IgD-negative memory B cell (primary cell): ENCODE data around the gene UBLCP1. TPM values are rescaled to one million over a fixed set of nuclear protein-coding genes. Genes with fewer than 3 reads are reported as not detected.

Experiments used
- H3K27ac Mint-ChIP-seq, 3 donors: one replicate each; pipeline ENCODE4 v1.8.0; 2020 to 2022; ENCODE audit warnings: mild to moderate bottlenecking in 3 of 3, mixed read lengths in 3 of 3, moderate library complexity in 1 of 3
- H3K27me3 Mint-ChIP-seq: one replicate; pipeline ENCODE4 v1.8.0; 2021; ENCODE audit warnings: mixed read lengths
- H3K36me3 Mint-ChIP-seq: one replicate; pipeline ENCODE4 v1.8.0; 2020; ENCODE audit warnings: mild to moderate bottlenecking, mixed read lengths
- H3K4me1 Mint-ChIP-seq, 3 donors: one replicate each; pipeline ENCODE4 v1.8.0; 2020 to 2022; ENCODE audit warnings: mixed read lengths in 3 of 3, mild to moderate bottlenecking in 1 of 3
- H3K4me3 Mint-ChIP-seq, 4 donors: one replicate each; pipeline ENCODE4 v1.8.0; 2020 to 2022; ENCODE audit warnings: mild to moderate bottlenecking in 4 of 4, mixed read lengths in 4 of 4, moderate library complexity in 3 of 4
- H3K9me3 Mint-ChIP-seq, 3 donors: one replicate each; pipeline ENCODE4 v1.8.0; 2020 to 2021; ENCODE audit warnings: mixed read lengths in 3 of 3, mild to moderate bottlenecking in 1 of 3
- polyA plus RNA-seq: library from polyadenylated mRNA; unstranded; fragments of 300-500 nt; fragmentation: Illumina TruSeq; gene quantifications from one replicate; pipeline ENCODE4 v1.2.3, GENCODE V29; 2021

UBLCP1 gene
- polyA plus RNA-seq, 1 donor from 2014 or later: 45.1 TPM

DNA sequence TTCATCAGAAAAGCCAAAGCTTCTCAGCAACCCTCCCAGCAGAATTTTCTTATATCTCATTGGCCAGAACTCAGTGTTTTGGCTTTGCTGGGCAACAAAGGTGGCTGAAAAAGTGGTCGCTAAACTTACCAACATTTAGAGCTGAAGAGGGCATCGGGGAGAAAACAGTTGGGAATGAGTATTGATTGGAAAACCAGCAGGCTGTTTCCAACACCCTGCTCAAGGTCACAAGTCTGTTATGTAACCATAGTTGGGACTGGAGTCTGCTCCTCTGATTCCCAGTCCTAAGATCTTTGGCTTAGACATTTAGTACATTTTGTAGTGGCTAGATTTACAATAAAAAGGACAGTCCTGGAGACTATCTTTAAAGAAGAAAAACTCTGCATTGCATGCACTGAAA is 50.1 kb downstream of the UBLCP1 start:
- Mint-ChIP-seq H3K4me1 (peaks cover 9 to 14% (median 12%) of the 10 kb centered on the region in 3 donors), H3K36me3 (no peaks in the 10 kb centered on the region), H3K9me3 (no peaks in the 10 kb centered on the region), H3K27ac (peak overlapping the region in 1 of 3 donors; percentile 35), H3K27me3 (peaks cover 3% of the 10 kb centered on the region), H3K4me3 (no peak overlapping the region)

DNA sequence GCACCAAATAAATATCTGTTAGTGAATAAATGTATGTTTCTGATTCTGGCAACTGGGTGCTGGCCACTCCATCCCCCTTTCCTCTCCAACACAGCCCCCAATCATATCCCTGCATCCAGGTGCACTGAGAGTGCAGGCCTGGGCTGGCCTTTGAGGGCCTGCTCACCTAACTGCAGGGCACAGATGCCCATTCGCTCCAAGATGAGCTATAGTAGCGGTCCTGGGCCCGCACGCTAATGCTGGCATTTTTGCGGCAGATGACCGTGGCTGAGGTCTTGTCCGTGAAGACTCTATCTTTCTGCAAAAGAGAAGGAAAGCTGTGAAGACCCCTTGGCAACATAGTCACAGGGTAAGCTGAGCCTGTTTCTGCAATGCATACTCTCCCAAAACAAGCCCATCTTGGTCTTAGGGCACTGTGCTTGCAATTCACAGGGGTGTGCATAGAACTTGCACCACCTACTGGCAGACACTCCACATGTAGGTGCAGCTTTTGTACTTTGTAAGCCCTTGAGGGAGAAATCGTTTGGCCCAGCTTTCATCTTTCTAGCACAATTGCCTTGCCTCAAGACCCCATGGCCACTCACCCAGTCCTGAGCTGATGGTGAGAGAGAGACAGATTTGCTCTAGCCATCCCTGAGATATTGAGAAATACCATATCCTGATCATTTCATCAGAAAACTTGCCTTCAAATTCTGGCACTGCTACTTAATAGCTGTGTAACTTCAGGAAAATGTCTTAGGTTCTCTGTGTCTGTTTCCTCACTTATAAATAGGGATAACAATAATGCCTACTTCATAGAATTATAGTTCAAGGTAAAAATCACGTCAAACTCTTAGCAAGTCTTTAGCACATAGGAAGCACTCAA is 53.7 kb downstream of the UBLCP1 start:
- Mint-ChIP-seq H3K4me1 (no peaks in the 10 kb centered on the region), H3K4me3 (no peak overlapping the region), H3K27ac (no peak overlapping the region), H3K36me3 (no peaks in the 10 kb centered on the region), H3K9me3 (no peaks in the 10 kb centered on the region), H3K27me3 (no peaks in the 10 kb centered on the region)

DNA sequence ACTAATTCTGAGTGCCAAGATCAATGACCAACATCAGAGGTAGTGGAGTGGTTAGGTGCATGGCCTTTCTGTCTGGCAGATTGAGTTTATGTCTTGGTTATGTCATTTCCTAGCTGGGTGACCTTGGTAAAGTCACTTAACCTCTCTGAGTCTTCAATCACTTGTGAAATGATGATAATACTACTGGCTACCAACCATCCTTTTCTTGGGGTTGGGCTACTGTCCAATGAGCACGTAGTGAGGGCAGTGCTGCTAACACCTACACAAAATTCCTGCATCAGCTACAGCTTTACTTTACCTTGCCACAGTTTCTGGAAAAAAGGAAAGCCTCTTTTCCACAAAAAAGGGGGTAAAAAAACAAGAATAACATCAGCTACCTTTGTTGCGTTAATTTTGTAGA is 54.8 kb downstream of the UBLCP1 start:
- Mint-ChIP-seq H3K36me3 (no peaks in the 10 kb centered on the region), H3K4me3 (no peak overlapping the region), H3K4me1 (no peaks in the 10 kb centered on the region), H3K27me3 (no peaks in the 10 kb centered on the region), H3K9me3 (no peaks in the 10 kb centered on the region), H3K27ac (no peak overlapping the region)

DNA sequence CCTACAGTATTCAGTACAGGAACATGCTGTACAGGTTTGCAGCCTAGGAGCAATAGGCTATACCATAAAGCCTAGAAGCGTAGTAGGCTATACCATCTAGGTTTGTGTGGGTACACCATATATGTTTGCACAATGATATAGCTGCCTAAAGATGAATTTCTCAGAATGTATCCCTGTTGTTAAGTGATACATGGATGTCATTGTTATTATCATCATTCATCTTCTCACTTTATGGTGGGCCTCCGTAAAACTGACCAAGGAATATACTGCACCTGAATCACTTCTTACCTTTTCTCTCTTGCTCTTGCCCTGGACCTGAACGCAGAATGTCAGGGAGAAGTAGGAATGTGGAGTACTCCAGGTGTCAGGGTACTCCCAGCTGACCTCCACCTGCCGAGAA is 55.4 kb downstream of the UBLCP1 start:
- Mint-ChIP-seq H3K36me3 (no peaks in the 10 kb centered on the region), H3K4me3 (no peak overlapping the region), H3K9me3 (no peaks in the 10 kb centered on the region), H3K27me3 (no peaks in the 10 kb centered on the region), H3K4me1 (no peaks in the 10 kb centered on the region), H3K27ac (no peak overlapping the region)

DNA sequence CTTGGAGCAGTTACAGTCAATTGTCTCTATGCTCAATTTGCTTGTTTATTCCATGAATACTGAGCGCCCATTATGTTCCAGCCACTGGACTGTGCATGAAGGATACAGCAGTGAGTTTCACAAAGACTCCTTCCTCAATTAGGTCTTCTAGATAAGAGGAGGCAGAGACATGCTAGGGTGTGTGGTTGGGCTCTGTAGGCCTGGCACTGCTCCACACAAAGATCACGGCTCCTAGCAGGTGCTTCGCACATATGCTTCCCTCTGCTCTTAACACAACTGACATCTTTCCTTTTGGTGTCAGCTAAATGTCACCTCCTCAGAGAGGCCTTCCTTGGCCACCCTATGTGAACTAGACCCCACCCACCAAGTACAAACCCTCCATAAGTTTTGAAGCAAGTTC is 56.3 kb downstream of the UBLCP1 start:
- H3K27me3 Mint-ChIP-seq: no peaks in the 10 kb centered on the region
- H3K36me3 Mint-ChIP-seq: no peaks in the 10 kb centered on the region
- H3K4me3 Mint-ChIP-seq: no peak overlapping the region
- H3K4me1 Mint-ChIP-seq: no peaks in the 10 kb centered on the region
- H3K9me3 Mint-ChIP-seq: no peaks in the 10 kb centered on the region
- H3K27ac Mint-ChIP-seq: no peak overlapping the region

DNA sequence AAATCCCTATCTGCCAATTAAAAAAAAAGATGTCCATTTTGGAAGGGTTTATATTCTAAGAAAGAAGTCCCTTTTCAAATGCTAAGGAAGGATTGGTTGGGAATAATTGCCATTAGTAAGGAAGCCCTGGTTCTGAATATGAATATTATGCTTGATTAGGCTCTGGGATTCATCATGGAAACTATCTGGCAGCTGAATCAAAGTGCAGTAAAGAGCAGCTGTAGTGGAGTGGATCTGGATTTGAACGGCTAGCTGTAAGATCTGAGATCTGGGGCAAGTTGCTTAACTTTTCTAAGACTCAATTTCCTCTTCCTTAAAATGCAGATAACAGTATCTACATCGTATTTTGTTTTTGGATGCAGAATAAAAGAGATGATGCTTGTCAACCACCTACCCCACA is 56.7 kb downstream of the UBLCP1 start:
- Mint-ChIP-seq H3K36me3 (no peaks in the 10 kb centered on the region), H3K27me3 (no peaks in the 10 kb centered on the region), H3K27ac (no peak overlapping the region), H3K4me1 (no peaks in the 10 kb centered on the region), H3K9me3 (no peaks in the 10 kb centered on the region), H3K4me3 (no peak overlapping the region)

GRCh38 chr5:159322180-159322579 is 59.1 kb downstream of the UBLCP1 start:
- H3K27ac Mint-ChIP-seq: no peak overlapping the region
- H3K4me3 Mint-ChIP-seq: no peak overlapping the region
- no peaks in the 10 kb centered on the region for H3K27me3 Mint-ChIP-seq
- H3K36me3 Mint-ChIP-seq: no peaks in the 10 kb centered on the region
- H3K9me3 Mint-ChIP-seq: no peaks in the 10 kb centered on the region
- H3K4me1 Mint-ChIP-seq: no peaks in the 10 kb centered on the region

GRCh38 chr5:159324102-159324755 is 61.1 kb downstream of the UBLCP1 start:
- H3K36me3 Mint-ChIP-seq: no peaks in the 10 kb centered on the region
- H3K27me3 Mint-ChIP-seq: no peaks in the 10 kb centered on the region
- H3K9me3 Mint-ChIP-seq: no peaks in the 10 kb centered on the region
- H3K4me1 Mint-ChIP-seq: no peaks in the 10 kb centered on the region
- no peak overlapping the region for H3K27ac Mint-ChIP-seq
- H3K4me3 Mint-ChIP-seq: no peak overlapping the region

- H3K4me3 Mint-ChIP-seq: no peak overlapping the region
- H3K27me3 Mint-ChIP-seq: no peaks in the 10 kb centered on the region
Measured at GRCh38 chr5:159324986-159325385, 61.9 kb downstream of the UBLCP1 start.

DNA sequence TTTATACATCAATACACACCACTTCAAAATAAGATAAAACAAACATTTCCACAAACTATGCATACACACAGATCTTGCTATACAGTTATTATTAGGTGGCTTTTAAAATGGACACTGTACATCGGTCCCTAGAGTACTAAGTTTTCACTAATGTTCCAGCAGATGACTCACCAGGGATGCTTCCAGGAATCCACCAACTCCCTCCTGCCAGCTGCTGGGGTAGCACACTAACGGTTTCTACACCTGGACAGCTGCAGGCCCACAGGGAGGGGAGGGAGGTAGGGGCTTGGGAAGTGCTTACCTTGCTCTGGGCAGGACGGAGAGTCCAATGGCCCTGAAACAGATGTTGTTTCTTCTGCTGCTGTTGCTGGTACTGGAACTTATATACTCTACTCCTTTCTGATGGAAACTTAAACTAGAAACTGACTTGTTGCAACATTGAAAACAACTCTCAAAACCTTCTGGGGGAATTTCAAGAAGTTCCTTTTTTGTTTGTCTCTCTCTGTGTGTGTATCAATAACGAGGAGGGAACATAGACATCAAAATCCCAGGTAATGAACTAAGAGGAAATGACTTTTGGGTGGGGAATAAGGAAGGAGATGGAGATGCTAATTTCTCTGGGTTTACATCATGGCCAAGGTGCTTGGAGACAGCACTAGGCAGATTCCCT is 67.2 kb downstream of the UBLCP1 start, which contains the start of gene IL12B:
Gene IL12B (minus strand): TSS at position 357 of the 670 bp plus-strand sequence. CDS start 3,705 bp downstream, outside the sequence.
- peaks cover 29 to 33% (median 30%) of the 10 kb centered on the region in 3 donors for H3K4me1 Mint-ChIP-seq
- H3K27me3 Mint-ChIP-seq: no peaks in the 10 kb centered on the region

More at GRCh38 chr5:159324986-159325385, 61.9 kb downstream of the UBLCP1 start:
- peaks cover 0 to 3% (median 0%) of the 10 kb centered on the region in 3 donors for H3K4me1 Mint-ChIP-seq
- H3K27ac Mint-ChIP-seq: no peak overlapping the region
- H3K9me3 Mint-ChIP-seq: no peaks in the 10 kb centered on the region
- H3K36me3 Mint-ChIP-seq: no peaks in the 10 kb centered on the region

DNA sequence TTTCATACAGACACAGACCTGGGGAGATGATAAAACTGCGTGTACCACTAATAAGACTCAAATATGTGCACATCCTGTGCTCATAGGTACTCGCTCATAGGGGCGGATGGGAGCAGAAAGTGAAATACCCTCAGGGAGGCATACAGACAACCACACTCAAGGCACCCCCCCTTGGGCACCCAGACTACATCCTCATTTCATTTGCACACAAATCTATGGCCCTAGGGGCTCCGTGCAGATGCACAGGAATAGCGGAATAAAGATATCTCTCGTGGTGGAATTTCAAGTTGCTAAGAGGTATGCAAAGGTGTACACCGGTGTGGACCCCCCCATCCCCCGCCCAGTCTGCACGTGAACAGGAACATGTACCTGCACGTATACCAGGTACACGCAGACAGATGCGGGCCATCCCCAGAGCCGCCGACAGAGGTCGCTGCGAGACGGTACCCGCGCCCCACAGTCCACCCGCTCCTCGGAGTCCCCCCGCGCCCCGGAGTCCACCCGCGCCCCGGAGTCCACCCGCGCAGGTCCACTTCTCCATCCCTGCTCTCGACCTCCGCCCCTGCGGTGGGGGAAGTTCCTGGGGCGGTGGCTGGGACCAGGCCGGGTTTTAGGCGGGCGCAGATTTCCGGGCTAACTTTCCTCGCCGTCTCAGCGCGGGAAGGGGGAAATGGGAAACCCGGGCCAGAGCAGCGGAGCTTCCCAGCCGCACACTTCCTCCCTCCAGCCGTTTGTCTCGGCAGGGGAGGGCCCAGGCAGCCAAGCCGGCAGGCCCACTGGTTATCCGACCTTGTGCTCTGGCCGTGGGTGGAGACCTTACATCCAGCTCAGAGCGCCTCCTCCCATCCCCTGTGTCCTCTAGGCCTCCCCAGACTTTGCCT is 68.2 kb downstream of the UBLCP1 start:
- Mint-ChIP-seq H3K4me1 (peaks cover 29 to 34% (median 31%) of the 10 kb centered on the region in 3 donors), H3K36me3 (no peaks in the 10 kb centered on the region), H3K27ac (peak overlapping the region; percentile 92 to 97 (median 93)), H3K9me3 (no peaks in the 10 kb centered on the region), H3K4me3 (peak overlapping the region; percentile 77 to 96 (median 89)), H3K27me3 (peaks cover 1% of the 10 kb centered on the region)

More for the DNA sequence above, 67.2 kb downstream of the UBLCP1 start, which contains the start of gene IL12B:
- Mint-ChIP-seq H3K9me3 (no peaks in the 10 kb centered on the region), H3K36me3 (no peaks in the 10 kb centered on the region), H3K4me3 (peak within 1 kb of the TSS; percentile 77 to 96 (median 89)), H3K27ac (peak within 1 kb of the TSS; percentile 92 to 97 (median 93))

DNA sequence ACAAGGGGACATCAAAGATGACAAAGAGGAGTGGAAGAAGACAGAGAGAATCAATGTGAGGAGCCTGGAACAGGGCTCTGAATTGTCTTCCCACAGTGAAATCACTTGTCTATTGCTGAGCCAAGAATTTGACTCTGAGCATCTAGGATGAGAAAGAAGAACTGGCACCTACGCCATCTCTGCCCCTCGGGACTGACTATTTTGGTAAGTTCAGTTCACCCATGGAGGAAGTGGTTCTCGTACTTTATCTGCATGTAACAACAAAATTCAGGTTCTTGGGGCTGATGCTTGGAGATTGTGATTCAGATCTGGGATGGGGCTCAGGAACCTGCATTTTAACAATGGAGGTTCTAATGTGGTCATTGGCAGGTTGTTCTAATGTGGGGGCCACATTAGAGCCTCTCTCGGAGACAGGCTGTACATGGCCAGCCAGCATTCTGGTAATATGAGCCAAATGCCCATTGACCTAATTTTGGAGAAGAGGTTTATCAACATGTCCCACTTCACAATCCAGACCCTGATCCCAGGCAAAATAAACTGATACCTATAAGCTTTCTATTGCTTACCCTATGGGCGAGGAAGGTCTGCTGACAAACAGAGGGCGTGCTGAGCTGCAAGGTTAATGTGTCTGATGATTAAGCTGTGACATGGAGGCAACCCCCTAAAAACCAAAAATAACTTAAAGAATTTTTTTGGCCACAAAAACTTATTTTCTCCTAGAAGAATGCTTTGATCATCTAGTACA is 69.9 kb downstream of the UBLCP1 start:
- Mint-ChIP-seq H3K27ac (peak overlapping the region; percentile 92 to 97 (median 93)), H3K4me1 (peaks cover 45 to 50% (median 47%) of the 10 kb centered on the region in 3 donors), H3K4me3 (peak overlapping the region; percentile 77 to 96 (median 89)), H3K36me3 (no peaks in the 10 kb centered on the region), H3K9me3 (peaks cover 0 to 2% (median 0%) of the 10 kb centered on the region in 3 donors), H3K27me3 (peaks cover 1% of the 10 kb centered on the region)

- H3K4me1 Mint-ChIP-seq: peaks cover 50 to 56% (median 53%) of the 10 kb centered on the region in 3 donors
Measured at GRCh38 chr5:159333545-159333925, 70.4 kb downstream of the UBLCP1 start.

More at GRCh38 chr5:159333545-159333925, 70.4 kb downstream of the UBLCP1 start:
- Mint-ChIP-seq H3K4me3 (peak overlapping the region in 2 of 4 donors; percentile 88 to 96), H3K36me3 (peaks cover 3% of the 10 kb centered on the region), H3K27me3 (peaks cover 1% of the 10 kb centered on the region), H3K27ac (peak overlapping the region; percentile 92 to 97 (median 93)), H3K9me3 (peaks cover 0 to 4% (median 0%) of the 10 kb centered on the region in 3 donors)
